ENCODE data around the gene RMND5B.
A peak's percentile ranks its signal among the peaks of the same experiment; 100 is the strongest.

Gene RMND5B

DNA sequence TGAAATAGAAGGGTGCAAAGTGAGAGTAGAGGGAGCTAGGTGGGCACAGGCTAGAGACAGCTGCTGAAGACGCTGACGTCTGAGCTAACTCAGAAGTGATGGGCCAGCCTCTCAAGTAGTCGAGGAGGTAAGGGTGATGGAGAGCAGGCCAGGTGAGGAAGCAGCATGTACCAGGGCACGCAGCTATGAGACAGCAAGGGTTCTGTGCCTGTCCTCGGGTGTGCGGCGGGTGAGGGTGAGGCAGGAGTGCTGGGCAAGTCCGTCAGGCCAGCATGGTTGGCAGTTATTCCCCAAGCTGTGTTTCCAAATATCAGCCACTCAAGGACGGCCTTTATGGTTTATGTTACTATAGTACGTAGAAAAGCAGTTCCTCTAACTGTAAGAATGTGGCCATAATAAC lies 6.2 kb downstream of the RMND5B start:
- DNase-seq, result no peak

DNA sequence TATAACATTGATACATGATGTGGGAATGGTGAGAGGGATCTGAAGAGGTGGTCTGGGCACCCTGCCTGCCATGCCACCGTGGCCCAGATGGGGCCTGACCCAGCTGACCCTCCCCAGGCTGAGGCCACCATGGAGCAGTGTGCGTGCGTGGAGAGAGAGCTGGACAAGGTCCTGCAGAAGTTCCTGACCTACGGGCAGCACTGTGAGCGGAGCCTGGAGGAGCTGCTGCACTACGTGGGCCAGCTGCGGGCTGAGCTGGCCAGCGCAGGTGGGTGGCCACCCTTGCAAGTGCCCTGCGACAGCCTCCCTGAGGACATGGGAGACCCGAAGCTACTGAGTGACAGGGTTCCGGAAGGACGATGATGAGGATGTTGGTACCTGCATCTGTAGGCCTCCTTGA lies 7.2 kb downstream of the RMND5B start:
- no peak for DNase-seq

GRCh38 chr5:178141550-178141949 lies 10.7 kb downstream of the RMND5B start:
- no peak for DNase-seq

GRCh38 chr5:178142642-178143041 lies 11.8 kb downstream of the RMND5B start:
- no peak for DNase-seq

- no peak for DNase-seq
Measured at GRCh38 chr5:178143246-178143645, 12.4 kb downstream of the RMND5B start.

DNA sequence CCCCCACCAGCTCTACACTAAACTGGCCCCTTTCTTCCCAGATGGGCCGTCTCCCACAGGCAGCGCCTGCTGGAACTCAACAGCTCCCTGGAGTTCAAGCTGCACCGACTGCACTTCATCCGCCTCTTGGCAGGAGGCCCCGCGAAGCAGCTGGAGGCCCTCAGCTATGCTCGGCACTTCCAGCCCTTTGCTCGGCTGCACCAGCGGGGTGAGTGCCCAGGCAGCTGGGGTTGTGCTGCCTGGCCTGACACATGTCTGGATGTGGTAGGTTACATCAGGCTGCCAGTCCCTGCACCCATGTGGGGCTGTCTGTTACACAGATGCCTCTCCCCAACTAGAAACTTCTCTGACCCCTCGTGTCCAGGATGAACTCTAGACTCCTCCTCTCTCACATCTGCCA lies 13.1 kb downstream of the RMND5B start:
- DNase-seq, result no peak

DNA sequence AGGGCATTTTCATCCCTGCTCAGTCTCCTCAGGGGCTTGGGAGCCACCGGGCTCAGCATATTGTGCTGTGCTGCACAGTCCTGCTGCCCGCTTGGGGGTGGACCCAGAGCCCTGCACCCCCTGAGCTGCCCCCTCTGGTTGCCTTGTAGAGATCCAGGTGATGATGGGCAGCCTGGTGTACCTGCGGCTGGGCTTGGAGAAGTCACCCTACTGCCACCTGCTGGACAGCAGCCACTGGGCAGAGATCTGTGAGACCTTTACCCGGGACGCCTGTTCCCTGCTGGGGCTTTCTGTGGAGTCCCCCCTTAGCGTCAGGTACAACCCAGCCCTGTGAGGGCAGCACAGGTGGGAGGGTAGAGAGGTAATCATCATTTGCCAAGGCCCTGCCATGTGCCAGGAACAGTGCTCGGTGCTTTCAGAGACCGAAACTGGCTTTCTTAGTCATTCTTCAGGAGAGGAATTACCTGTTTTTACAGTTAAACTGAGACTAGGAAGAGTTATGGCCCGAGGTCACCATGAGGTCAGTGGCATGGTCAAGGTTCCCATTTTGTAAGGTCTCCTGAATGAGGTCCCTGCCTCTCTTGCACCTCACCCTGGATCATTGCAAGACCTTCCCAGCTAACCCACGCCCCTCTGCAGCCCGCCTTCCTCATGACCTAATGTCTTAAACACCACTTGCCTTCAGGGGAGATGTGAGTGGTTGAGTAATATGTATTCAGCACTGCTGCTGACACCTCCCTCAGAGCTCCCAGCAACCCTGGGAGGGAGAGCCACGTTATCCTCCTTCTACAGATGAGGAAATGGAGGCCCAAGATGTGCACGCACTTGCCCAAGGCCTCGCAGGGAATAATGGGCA lies 15.4 kb downstream of the RMND5B start:
- peak; percentile 21 for DNase-seq

DNA sequence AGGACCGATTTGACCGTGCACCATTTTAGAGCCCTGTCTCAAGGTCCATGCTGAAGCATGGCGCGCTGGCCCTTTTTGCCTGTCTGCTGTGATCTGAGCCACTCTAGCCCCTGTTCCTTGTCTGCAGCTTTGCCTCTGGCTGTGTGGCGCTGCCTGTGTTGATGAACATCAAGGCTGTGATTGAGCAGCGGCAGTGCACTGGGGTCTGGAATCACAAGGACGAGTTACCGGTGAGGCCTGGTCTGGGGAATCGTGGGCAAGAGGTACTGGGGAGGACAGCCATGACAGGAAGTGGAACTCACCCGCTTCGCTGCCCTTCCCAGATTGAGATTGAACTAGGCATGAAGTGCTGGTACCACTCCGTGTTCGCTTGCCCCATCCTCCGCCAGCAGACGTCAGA lies 16.6 kb downstream of the RMND5B start:
- DNase-seq, result no peak

DNA sequence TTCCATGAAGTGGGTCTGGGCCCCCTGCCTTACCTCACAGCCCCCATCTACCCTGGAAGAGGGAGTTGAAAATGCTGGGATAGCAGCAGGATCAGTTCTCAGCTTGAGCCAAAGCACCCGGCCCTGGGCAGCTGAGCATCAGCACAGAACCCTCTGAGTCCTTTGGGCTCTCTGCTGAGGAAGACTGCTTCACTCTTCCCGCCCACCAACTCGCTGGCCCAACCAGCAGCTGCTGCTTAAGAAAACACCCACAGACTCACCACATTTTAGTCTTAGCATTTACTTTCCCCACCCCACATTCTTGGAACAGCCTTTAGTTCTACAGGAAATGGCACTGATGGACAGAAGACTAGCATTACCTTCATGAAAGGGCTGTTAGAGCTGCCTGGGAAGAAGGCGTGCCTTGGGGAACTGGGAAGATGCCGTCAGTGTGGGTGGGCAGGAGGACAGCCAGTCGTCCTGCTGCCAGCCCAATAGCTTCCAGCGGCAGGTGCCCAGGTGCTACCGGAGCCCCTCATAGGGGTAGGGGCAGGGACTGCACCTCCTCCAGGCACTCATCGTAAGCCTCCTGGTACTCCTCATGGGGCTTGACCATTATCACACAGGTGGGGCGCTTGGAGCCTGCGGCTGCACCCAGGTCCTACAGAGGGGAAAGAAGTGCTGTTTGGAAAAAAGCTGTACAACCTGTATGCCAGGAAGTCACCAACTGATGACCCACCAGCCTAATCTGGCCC lies 18.6 kb downstream of the RMND5B start:
- DNase-seq, result no peak

DNA sequence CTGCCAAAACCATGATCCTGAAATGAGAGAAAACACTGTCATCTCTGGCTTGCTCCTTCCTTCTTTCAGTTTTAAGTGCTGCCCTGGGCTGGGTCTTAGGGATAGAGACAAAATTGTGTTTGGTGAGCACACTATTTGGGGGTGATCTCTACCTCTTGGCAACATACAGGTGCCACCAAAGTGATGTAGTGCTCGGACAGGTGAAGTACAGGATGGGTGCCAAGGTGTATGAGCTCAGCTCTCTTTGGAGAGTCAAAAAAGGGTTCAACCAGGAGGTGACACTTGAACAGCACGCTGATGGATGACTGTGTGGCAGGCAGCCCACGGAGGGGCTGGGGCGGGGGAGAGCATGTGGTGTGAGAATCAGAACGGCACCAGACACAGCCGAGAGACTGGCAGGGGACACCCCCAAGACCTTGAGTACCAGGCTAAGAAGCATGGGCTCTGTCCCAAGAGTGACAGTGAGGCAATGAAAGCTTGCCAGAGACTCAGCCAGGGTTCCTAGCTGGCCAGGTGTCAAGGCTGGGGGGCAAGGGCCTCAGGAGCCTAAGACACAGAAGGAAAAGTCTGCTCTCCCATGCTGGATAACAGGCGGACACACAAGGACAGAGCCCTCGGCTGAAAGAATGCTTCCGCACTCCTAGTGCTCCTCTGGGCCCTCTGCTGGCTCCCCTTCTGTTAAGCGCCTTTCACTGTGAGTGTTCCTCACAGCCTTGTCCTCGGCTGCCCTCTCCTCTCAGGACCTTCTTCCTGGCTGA lies 20.3 kb downstream of the RMND5B start:
- DNase-seq, result no peak

DNA sequence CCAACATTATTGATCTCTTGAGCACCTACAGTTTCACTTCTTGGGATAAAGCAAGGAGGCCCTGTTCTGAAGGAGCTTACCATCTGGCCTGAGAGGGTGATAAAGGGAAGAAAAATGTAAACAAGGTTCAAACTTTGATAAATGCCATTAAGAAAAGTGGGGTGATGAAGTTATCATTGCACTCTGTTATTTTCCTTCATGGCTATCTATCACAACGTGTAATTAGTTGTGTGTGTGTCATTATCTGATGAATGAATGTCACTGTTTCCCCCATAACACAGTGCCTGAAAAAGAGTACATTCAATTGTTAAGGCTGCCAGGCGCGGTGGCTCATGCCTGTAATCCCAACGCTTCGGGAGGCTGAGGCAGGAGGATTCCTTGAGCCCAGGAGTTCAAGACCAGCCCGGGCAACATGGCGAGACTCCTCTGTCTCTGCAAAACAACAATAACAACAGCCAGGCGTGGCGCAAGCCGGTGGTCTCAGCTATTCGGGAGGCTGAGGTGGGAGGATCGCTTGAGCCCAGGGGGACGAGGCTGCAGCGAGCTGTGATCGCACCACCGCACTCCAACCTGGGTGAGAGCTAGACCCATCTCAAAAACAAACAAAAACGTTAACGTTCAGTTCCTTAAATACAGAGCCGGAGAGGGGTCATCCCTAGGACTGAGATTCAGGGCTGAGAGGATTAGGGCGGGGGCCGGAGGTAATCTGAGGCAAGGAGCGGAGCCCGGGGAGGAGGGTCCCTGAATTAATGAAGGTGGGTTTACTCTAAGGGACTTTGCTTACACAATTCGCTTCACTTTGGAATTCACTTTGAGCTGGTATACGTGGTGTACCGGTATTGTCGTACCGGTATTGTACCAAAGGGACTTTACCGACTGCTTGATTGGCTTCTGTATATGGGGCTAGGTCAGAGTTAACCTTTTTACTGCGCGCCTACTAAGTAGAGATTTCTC lies 22.0 kb downstream of the RMND5B start:
- no peak for DNase-seq

GRCh38 chr5:178153530-178154340 lies 22.9 kb downstream of the RMND5B start, which contains the start of gene NHP2:
Gene NHP2 (minus strand): TSS chr5:178153885. CDS start chr5:178153817, 68 bp downstream.
- peak; percentile 94 for DNase-seq

DNA sequence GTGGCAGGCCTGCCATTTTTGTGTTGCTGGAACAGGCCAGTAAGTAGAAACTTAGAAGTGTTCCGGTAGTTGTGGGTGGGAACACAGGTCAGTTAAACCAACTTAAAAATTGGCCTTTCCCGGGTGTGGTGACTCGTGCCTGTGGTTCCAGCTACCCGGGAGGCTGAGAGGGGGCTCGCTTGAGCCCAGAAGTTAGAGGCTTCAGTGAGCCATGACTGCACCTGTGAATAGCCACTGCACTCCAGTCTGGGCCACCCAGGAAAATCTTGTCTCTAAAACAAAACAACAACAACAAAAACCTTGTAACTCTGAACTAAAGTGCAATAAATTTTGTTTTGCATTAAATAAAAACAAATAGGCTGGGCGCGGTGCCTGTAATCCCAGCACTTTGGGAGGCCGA lies 24.3 kb downstream of the RMND5B start:
- DNase-seq, result no peak

DNA sequence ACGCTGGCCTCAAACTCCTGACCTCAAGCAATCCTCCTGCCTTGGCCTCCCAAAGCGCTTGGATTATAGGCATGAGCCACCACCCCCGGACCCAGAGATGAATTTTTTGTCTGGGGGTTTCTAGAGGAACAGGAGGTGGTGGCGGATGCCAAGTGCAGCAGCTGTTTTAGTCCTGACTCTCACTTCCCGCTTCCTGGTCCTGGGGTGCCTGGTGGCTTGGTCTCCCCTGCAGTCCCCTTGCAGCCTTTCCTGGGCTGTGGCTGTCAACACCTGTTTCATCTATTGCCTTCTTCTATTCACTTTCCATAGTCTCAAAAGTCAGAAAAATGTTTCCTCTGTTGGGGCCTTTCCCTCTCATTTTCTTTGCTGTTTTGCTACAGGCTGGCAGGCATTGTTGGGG lies 29.4 kb downstream of the RMND5B start:
- no peak for DNase-seq

DNA sequence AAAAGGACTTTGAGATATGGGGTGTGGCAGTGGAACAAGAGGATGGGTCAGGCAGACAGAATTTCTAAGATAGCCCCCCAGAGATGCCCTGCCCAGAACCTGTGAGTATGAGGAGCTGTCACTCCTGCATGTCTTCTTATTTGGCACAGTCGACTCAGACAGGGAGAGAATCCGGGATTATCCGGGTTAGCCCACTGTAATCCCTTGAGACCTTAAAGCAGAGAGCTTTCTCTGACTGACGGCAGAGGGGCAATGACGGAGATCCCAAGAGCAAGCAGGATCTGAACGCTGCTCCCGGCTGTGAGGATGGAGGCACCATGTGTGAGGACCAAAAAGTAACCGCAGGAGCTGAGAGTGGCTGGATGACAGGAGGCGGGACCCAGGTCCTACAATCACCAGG lies 31.7 kb downstream of the RMND5B start:
- DNase-seq, result no peak

- peak; percentile 90 for DNase-seq
Measured at GRCh38 chr5:178163772-178164735, 33.2 kb downstream of the RMND5B start.

- no peak for DNase-seq
Measured at GRCh38 chr5:178165581-178165980, 34.8 kb downstream of the RMND5B start.

- DNase-seq, result no peak
Measured at GRCh38 chr5:178170455-178170854, 39.6 kb downstream of the RMND5B start.

DNA sequence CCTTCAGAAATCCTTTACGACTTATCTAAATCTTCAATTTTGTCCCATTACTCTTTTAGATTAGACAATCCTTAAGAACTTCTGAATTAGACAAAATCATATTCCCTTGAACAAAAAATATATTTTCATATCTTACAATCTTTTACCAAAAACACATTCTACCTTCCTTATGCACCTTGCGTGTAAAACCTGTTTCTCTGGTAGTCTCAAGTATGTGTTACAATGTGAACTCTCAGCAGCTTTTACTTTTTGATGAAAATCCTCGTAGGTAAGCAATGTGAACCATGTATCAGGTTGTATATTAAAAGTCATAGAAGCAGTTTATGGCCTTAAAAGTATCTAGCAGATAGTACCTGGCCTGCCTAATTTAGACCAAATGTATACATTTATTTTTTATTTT lies 43.6 kb downstream of the RMND5B start:
- no peak for DNase-seq

DNA sequence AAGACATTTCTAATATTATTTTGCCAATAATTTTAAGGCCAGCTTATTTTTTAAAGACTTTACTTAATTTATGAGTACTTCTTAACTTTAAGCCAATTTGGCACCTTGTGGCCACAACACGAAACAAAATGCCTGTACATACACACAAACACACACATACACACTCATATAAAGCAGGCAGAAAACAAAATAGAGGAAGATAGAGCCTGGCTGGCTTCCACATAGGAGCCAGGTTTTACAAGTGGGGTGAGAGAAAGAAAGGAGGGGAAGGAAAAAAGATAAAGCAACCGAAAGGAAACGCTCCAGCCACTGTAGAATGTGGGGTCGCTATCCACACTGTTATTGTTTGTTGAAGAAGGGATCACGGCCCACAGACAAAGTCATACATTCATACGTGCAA lies 46.0 kb downstream of the RMND5B start:
- DNase-seq, result no peak

Data from NCI-H2029 treated with DMSO at 0.1 percent for 48 hours (cell line).